ENCODE data around the gene KIAA1328. TPM values are rescaled to one million over a fixed set of nuclear protein-coding genes. Genes with fewer than 3 reads are reported as not detected.

KIAA1328 gene
- total and polyA plus RNA-seq, 2 experiments from 2014 or later, result 3.3 to 12.5 TPM

GRCh38 chr18:36849288-36850006, 20.5 kb downstream of the KIAA1328 start:
- Histone ChIP-seq H3K9me2 (replicated peaks; ENCODE audit: insufficient read depth) (no peaks in the 10 kb centered on the region), H2AFZ (no peak overlapping the region), H3K27ac (no peak overlapping the region), H3K4me2 (no peak overlapping the region), H3K79me2 (no peaks in the 10 kb centered on the region), H3K27me3 (no peaks in the 10 kb centered on the region), H3K9me3 (ENCODE audit: low read depth) (no peaks in the 10 kb centered on the region), H3K4me3 (no peak overlapping the region), H3K36me3 (replicated peaks; ENCODE audit: insufficient read depth, low read depth) (no peaks in the 10 kb centered on the region), H4K20me1 (ENCODE audit: insufficient read depth, poor library complexity, severe bottlenecking) (no peaks in the 10 kb centered on the region), H3K4me1 (ENCODE audit: insufficient read depth) (no peaks in the 10 kb centered on the region)
- TF ChIP-seq CTCF (IDR thresholded peaks at IDR 0.05; ENCODE audit: poor library complexity), result no peak
- no peak for TF ChIP-seq EZH2 (IDR thresholded peaks at IDR 0.05; ENCODE audit: borderline replicate concordance)
- TF ChIP-seq EZH2phosphoT487 (IDR thresholded peaks at IDR 0.05; ENCODE audit: low read depth, severe bottlenecking, unreplicated experiment), result no peak
- 73% methylated on average over 2 of the region's 2 CpGs for WGBS (ENCODE audit: low lambda C conversion rate, missing lambda C conversion rate)
- no peak for DNase-seq (ENCODE audit: low spot score)

GRCh38 chr18:36850527-36851201, 21.7 kb downstream of the KIAA1328 start:
- no peak for TF ChIP-seq EZH2phosphoT487 (IDR thresholded peaks at IDR 0.05; ENCODE audit: low read depth, severe bottlenecking, unreplicated experiment)
- TF ChIP-seq CTCF (IDR thresholded peaks at IDR 0.05; ENCODE audit: poor library complexity), result no peak
- no peak for TF ChIP-seq EZH2 (IDR thresholded peaks at IDR 0.05; ENCODE audit: borderline replicate concordance)
- Histone ChIP-seq H3K4me3 (no peak overlapping the region), H3K4me2 (no peak overlapping the region), H3K36me3 (replicated peaks; ENCODE audit: insufficient read depth, low read depth) (no peaks in the 10 kb centered on the region), H2AFZ (no peak overlapping the region), H3K27ac (no peak overlapping the region), H3K9me3 (ENCODE audit: low read depth) (no peaks in the 10 kb centered on the region), H3K27me3 (no peaks in the 10 kb centered on the region), H3K79me2 (no peaks in the 10 kb centered on the region), H3K4me1 (ENCODE audit: insufficient read depth) (no peaks in the 10 kb centered on the region), H4K20me1 (ENCODE audit: insufficient read depth, poor library complexity, severe bottlenecking) (no peaks in the 10 kb centered on the region), H3K9me2 (replicated peaks; ENCODE audit: insufficient read depth) (no peaks in the 10 kb centered on the region)
- WGBS (ENCODE audit: low lambda C conversion rate, missing lambda C conversion rate), result 73% methylated on average over 1 of the region's 1 CpG
- peak; percentile 8 for DNase-seq (ENCODE audit: low spot score)

GRCh38 chr18:36851202-36851590, 22.3 kb downstream of the KIAA1328 start:
- TF ChIP-seq EZH2phosphoT487 (IDR thresholded peaks at IDR 0.05; ENCODE audit: low read depth, severe bottlenecking, unreplicated experiment) (no peak), CTCF (IDR thresholded peaks at IDR 0.05; ENCODE audit: poor library complexity) (no peak), EZH2 (IDR thresholded peaks at IDR 0.05; ENCODE audit: borderline replicate concordance) (no peak)
- Histone ChIP-seq H3K9me3 (ENCODE audit: low read depth) (no peaks in the 10 kb centered on the region), H3K4me1 (ENCODE audit: insufficient read depth) (no peaks in the 10 kb centered on the region), H3K4me3 (no peak overlapping the region), H3K27ac (no peak overlapping the region), H2AFZ (no peak overlapping the region), H4K20me1 (ENCODE audit: insufficient read depth, poor library complexity, severe bottlenecking) (no peaks in the 10 kb centered on the region), H3K9me2 (replicated peaks; ENCODE audit: insufficient read depth) (no peaks in the 10 kb centered on the region), H3K36me3 (replicated peaks; ENCODE audit: insufficient read depth, low read depth) (no peaks in the 10 kb centered on the region), H3K27me3 (no peaks in the 10 kb centered on the region), H3K4me2 (no peak overlapping the region), H3K79me2 (no peaks in the 10 kb centered on the region)
- 70% methylated on average over 2 of the region's 2 CpGs for WGBS (ENCODE audit: low lambda C conversion rate, missing lambda C conversion rate)
- no peak for DNase-seq (ENCODE audit: low spot score)
